HuH-7 (cell line): ENCODE results near the gene EIF4A3.
"Not testable (repeated sequence)": the region's sequence is repeated elsewhere in the genome, so short reads cannot be mapped to it uniquely, and the experiment has no call there.

Experiments
- DNase-seq: peaks from one replicate; pipeline ENCODE4 v3.0.0; 2011; ENCODE audit warnings: low spot score

Gene EIF4A3

DNA sequence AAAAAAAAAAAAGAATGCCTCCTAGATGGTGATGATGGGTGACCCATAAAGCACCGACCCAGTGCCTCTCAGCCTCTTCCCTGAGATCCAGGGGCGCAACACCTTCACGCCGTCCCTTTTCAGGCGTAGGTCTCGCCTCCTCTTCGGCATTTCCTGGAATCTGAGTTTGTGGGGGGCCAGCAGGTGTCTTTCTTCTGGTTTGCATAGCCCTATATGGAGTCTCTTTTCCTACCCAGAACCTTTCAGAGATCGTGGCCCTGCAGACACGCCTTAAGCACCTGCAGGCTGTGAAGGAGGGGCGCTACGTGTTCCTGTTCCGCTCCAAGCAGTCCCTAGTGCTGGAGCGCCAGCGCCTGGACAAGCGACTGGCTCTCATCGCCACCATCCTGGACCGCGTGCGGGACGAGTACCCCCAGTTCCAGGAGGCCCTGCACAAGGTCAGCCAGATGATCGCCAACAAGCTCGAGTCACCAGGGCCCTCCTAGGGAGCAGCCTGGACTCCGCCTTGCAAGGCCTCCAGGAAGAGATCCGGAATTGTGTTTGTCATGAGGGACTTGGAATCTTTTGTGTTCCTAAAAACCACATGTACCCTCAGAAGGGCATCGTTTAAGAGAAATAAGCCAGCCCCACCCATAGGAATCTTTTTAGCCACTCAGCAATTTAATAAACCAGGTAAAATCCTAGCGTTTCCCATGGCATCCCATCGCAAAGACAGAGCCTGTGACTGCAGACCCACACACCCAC, 47.5 kb downstream of the EIF4A3 start:
- no peak for DNase-seq

DNA sequence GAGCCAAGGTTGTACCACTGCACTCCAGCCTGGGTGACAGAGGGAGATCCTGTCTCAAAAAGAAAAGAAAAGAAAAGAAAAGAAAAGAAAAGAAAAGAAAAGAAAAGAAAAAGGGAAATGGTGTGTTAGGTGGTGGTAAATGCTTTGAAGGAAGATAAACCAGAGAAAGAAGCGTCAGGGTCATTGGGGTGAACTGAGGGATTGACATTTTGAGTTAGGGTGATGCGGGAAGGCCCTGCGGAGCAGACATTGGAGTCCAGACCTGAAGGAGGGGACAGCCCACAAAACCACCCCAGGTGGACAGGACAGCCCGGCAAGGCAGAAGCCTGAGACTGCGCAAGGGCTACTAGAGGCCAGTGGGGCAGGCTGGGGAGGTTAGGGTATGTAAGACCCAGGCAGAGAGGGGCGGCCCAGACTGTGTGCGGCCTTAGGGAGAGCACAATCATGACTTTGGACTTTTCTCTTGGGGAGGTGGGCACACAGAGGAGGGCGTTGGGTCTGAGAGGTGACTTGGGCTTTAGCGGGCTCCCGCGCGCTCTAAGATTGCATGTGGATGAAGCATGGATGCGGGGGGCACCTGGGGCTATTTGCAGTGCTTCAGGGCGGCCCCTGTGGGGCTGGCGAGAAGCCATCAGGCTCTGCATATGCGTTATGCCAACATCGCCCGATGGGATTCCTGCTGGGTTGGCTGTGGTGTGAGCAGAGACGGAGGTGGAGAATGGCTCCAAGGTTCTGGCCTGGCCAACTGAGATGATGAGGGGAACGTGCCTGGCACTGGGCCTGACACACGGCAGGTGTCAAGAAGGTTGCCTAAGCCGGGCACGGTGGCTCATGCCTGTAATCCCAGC, 48.9 kb downstream of the EIF4A3 start:
- DNase-seq = no peak

- no peak for DNase-seq
Observed at GRCh38 chr17:80097127-80097621, 49.8 kb downstream of the EIF4A3 start.

DNA sequence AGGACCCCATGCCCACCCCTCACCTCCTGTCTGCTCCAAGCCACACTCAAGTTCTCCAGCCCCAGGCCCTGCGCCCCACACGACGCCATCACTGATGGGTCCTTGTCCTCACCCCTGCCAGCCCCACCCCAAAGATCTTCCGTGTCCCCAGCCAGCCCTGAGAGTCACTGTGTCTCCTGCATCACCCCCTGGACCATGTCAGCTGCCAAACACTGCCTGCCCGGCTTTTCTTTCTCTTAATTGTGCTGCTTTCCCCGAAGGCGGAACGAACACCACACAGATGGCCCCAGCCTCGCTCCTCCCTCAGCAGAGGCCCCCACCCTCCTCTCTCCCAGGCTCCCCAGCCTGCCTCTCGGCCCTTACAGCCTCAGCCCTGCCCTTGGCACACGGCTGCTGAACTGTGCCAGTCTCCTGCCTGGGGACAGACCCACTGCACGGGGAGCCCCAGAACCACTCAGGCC, 50.3 kb downstream of the EIF4A3 start:
- no peak for DNase-seq

- no peak for DNase-seq
Observed at GRCh38 chr17:80095844-80096475, 51.0 kb downstream of the EIF4A3 start.

- no peak for DNase-seq
Observed at GRCh38 chr17:80095038-80095843, 51.7 kb downstream of the EIF4A3 start.

DNA sequence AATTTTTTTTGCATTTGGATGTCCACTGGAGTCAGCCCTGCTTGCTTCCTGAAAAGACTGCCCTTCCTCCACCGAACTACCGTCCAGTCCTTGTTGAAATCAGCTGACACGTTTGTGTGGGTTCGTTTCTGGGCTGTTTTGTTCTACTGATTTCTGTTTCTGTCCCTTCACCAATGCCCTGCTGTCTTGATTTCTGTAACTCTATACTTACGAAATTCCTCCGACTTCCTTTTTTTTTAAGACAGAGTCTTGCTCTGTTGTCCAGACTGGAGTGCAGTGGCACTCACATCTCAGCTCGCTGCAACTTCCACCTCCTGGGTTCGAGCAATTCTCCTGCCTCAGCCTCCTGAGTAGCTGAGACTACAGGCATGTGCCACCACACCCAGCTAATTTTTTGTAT, 54.0 kb downstream of the EIF4A3 start:
- no peak for DNase-seq

- no peak for DNase-seq
Observed at GRCh38 chr17:80091376-80091775, 55.6 kb downstream of the EIF4A3 start.

DNA sequence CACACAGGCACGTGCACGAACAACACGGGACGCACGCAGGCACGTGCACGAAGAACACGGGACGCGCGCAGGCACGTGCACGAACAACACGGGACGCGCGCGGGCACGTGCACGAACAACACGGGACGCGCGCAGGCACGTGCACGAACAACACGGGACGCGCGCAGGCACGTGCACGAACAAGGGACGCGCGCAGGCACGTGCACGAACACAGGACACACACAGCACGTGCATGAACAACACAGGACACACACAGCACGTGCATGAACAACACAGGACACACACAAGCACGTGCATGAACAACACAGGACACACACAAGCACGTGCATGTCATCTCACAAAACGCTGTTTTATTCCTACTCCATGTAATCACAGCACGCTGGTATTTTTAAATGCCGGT, 56.8 kb downstream of the EIF4A3 start:
- not testable (repeated sequence) for DNase-seq

DNA sequence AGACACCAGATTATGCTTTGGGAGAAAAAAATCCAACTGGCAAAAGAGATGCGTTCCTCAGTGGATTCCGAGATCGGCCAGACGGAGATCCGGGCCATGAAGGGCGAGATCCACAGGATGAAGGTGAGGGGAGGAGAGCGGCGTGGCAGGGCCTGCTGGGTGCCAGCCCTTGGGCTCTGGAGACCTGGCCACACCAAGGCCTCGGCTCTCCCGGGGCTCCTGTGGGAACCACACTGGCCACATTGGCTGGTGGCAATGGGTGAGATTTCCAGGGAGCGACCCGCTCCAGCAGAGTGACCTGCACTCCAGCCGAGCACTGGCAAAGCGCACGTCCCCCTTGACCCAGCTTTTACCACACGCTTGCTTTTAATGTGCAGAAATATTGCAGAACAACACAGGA, 57.2 kb downstream of the EIF4A3 start:
- no peak for DNase-seq

GRCh38 chr17:80087346-80088265, 59.3 kb downstream of the EIF4A3 start:
- DNase-seq = no peak

DNA sequence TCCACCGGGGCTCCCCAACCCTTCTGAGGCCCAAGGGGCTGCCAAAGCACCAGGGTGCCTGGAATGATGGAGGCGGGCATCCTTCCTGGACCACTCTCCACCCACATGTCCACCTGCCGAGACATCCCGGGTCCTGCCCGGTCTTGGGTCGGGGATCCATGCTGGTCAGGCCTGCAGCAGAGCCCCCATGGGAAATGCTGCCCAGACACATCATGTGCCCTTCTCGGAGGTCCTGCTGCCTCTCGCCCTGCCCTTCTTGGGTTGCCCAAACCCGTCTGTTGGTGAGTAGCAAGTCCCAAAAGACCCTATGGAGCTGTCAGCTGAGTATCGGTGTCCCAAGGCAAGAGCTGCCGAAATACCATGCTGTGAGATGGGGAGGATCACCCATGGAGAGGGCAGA, 60.3 kb downstream of the EIF4A3 start:
- DNase-seq = no peak

- DNase-seq = no peak
Observed at GRCh38 chr17:80086081-80086480, 60.8 kb downstream of the EIF4A3 start.

- no peak for DNase-seq
Observed at GRCh38 chr17:80084773-80085172, 62.2 kb downstream of the EIF4A3 start.
